ENCODE results near the gene ILRUN. TPM values are rescaled to one million over a fixed set of nuclear protein-coding genes. Genes with fewer than 3 reads are reported as not detected.
"Not testable (repeated sequence)": the region's sequence is repeated elsewhere in the genome, so short reads cannot be mapped to it uniquely, and the experiment has no call there.

Gene ILRUN
- total and polyA plus RNA-seq, 2 experiments from 2014 or later, result 8.4 to 32.6 TPM

GRCh38 chr6:34726055-34726454 is 29.5 kb upstream of the ILRUN start:
- no peaks in the 10 kb centered on the region for H3K4me1 ChIP-seq (ENCODE audit: insufficient read depth)
- no peaks in the 10 kb centered on the region for H4K20me1 ChIP-seq (ENCODE audit: insufficient read depth)
- in situ Hi-C loops (cut with MboI), result no loop called here
- H3K79me2 ChIP-seq (ENCODE audit: insufficient read depth), result no peaks in the 10 kb centered on the region
- no peak overlapping the region for H3K4me2 ChIP-seq (ENCODE audit: unreplicated experiment)
- H3K27ac ChIP-seq, result no peak overlapping the region
- H3K36me3 ChIP-seq (ENCODE audit: low read depth), result no peaks in the 10 kb centered on the region
- no peaks in the 10 kb centered on the region for H3K9me2 ChIP-seq (ENCODE audit: insufficient read depth)
- no peak overlapping the region for H3K4me3 ChIP-seq
- H3F3A ChIP-seq (ENCODE audit: insufficient read depth), result no peaks in the 10 kb centered on the region
- H2AFZ ChIP-seq, result no peak overlapping the region
- H3K27me3 ChIP-seq (replicated peaks; ENCODE audit: insufficient read depth), result no peaks in the 10 kb centered on the region
- TF ChIP-seq EZH2phosphoT487 (IDR thresholded peaks at IDR 0.05; ENCODE audit: insufficient read depth, low read depth) (no peak), EZH2 (IDR thresholded peaks at IDR 0.05; ENCODE audit: insufficient read depth, poor library complexity, severe bottlenecking) (no peak)
- WGBS, 2 experiments (ENCODE audit: low coverage in 1 of 2, low lambda C conversion rate in 2 of 2, missing lambda C conversion rate in 2 of 2), result 43 to 63% methylated on average over 1 of the region's 1 CpG
- no peak overlapping the region for H3K9ac ChIP-seq
- H3K9me3 ChIP-seq (ENCODE audit: low read depth), result no peaks in the 10 kb centered on the region
- no peak for DNase-seq

- no peaks in the 10 kb centered on the region for H3F3A ChIP-seq (ENCODE audit: insufficient read depth)
- H3K9me2 ChIP-seq (ENCODE audit: insufficient read depth), result no peaks in the 10 kb centered on the region
- H3K9ac ChIP-seq, result no peak overlapping the region
- peak overlapping the region; percentile 64; the same call in 1 of the 2 replicates for H2AFZ ChIP-seq
- no peak overlapping the region for H3K4me3 ChIP-seq
- H4K20me1 ChIP-seq (ENCODE audit: insufficient read depth), result no peaks in the 10 kb centered on the region
- 42% methylated on average over 2 of the region's 2 CpGs for WGBS, 2 experiments (ENCODE audit: low coverage in 1 of 2, low lambda C conversion rate in 2 of 2, missing lambda C conversion rate in 2 of 2)
- H3K4me2 ChIP-seq (ENCODE audit: unreplicated experiment), result no peak overlapping the region
- H3K79me2 ChIP-seq (ENCODE audit: insufficient read depth), result no peaks in the 10 kb centered on the region
- DNase-seq, result peak; percentile 49
- in situ Hi-C loops (cut with MboI), result no loop called here
- H3K27me3 ChIP-seq (replicated peaks; ENCODE audit: insufficient read depth), result no peaks in the 10 kb centered on the region
- no peak overlapping the region for H3K27ac ChIP-seq
- no peaks in the 10 kb centered on the region for H3K36me3 ChIP-seq (ENCODE audit: low read depth)
- H3K4me1 ChIP-seq (ENCODE audit: insufficient read depth), result no peaks in the 10 kb centered on the region; the same call in 1 of the 2 replicates
- TF ChIP-seq EZH2phosphoT487 (IDR thresholded peaks at IDR 0.05; ENCODE audit: insufficient read depth, low read depth) (no peak), EZH2 (IDR thresholded peaks at IDR 0.05; ENCODE audit: insufficient read depth, poor library complexity, severe bottlenecking) (no peak)
- no peaks in the 10 kb centered on the region for H3K9me3 ChIP-seq (ENCODE audit: low read depth)
Observed at GRCh38 chr6:34723203-34723602, 26.6 kb upstream of the ILRUN start.

- Histone ChIP-seq H3K79me2 (ENCODE audit: insufficient read depth) (no peaks in the 10 kb centered on the region), H3K9me3 (ENCODE audit: low read depth) (no peaks in the 10 kb centered on the region), H4K20me1 (ENCODE audit: insufficient read depth) (no peaks in the 10 kb centered on the region), H3F3A (ENCODE audit: insufficient read depth) (no peaks in the 10 kb centered on the region), H3K27me3 (replicated peaks; ENCODE audit: insufficient read depth) (no peaks in the 10 kb centered on the region), H3K4me2 (ENCODE audit: unreplicated experiment) (no peak overlapping the region), H3K9ac (no peak overlapping the region), H3K4me3 (no peak overlapping the region), H2AFZ (no peak overlapping the region), H3K36me3 (ENCODE audit: low read depth) (no peaks in the 10 kb centered on the region), H3K4me1 (ENCODE audit: insufficient read depth) (no peaks in the 10 kb centered on the region; the same call in 1 of the 2 replicates), H3K9me2 (ENCODE audit: insufficient read depth) (no peaks in the 10 kb centered on the region), H3K27ac (no peak overlapping the region)
- no peak for TF ChIP-seq EZH2 (IDR thresholded peaks at IDR 0.05; ENCODE audit: insufficient read depth, poor library complexity, severe bottlenecking)
- TF ChIP-seq EZH2phosphoT487 (IDR thresholded peaks at IDR 0.05; ENCODE audit: insufficient read depth, low read depth), result no peak
- WGBS, 2 experiments (ENCODE audit: low coverage in 1 of 2, low lambda C conversion rate in 2 of 2, missing lambda C conversion rate in 2 of 2), result 87 to 90% methylated on average over 8 of the region's 8 CpGs
- no peak for DNase-seq
- in situ Hi-C loops (cut with MboI), result no loop called here
Observed at GRCh38 chr6:34722451-34722850, 25.9 kb upstream of the ILRUN start.

- H4K20me1 ChIP-seq (ENCODE audit: insufficient read depth); H3K9ac ChIP-seq; H3K4me1 ChIP-seq (ENCODE audit: insufficient read depth); H3K9me3 ChIP-seq (ENCODE audit: low read depth); H3F3A ChIP-seq (ENCODE audit: insufficient read depth); H3K4me2 ChIP-seq (ENCODE audit: unreplicated experiment); in situ Hi-C loops (cut with MboI); H3K27me3 ChIP-seq (replicated peaks; ENCODE audit: insufficient read depth); H3K4me3 ChIP-seq; H3K9me2 ChIP-seq (ENCODE audit: insufficient read depth); H3K36me3 ChIP-seq (ENCODE audit: low read depth); H3K27ac ChIP-seq; DNase-seq; H3K79me2 ChIP-seq (ENCODE audit: insufficient read depth): not testable (repeated sequence)
- H2AFZ ChIP-seq, result peak overlapping the region; percentile 34; the same call in 1 of the 2 replicates
- WGBS, 2 experiments (ENCODE audit: low coverage in 1 of 2, low lambda C conversion rate in 2 of 2, missing lambda C conversion rate in 2 of 2), result 26 to 32% methylated on average over 6 of the region's 6 CpGs
Observed at GRCh38 chr6:34720160-34720559, 23.6 kb upstream of the ILRUN start.

DNA sequence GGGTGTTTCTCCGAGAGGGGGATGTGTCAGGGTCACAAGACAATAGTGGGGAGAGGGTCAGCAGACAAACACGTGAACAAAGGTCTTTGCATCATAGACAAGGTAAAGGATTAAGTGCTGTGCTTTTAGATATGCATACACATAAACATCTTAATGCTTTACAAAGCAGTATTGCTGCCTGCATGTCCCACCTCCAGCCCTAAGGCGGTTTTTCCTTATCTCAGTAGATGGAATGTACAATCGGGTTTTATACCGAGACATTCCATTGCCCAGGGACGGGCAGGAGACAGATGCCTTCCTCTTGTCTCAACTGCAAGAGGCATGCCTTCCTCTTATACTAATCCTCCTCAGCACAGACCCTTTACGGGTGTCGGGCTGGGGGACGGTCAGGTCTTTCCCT is 23.1 kb upstream of the ILRUN start:
- in situ Hi-C loops (cut with MboI); H3K27ac ChIP-seq; H3K4me1 ChIP-seq (ENCODE audit: insufficient read depth); DNase-seq; H3K79me2 ChIP-seq (ENCODE audit: insufficient read depth); H2AFZ ChIP-seq; H3K9ac ChIP-seq; H3K27me3 ChIP-seq (replicated peaks; ENCODE audit: insufficient read depth); H3K4me2 ChIP-seq (ENCODE audit: unreplicated experiment); H3K9me3 ChIP-seq (ENCODE audit: low read depth); H3K4me3 ChIP-seq; H4K20me1 ChIP-seq (ENCODE audit: insufficient read depth); H3F3A ChIP-seq (ENCODE audit: insufficient read depth); H3K36me3 ChIP-seq (ENCODE audit: low read depth); H3K9me2 ChIP-seq (ENCODE audit: insufficient read depth): not testable (repeated sequence)
- WGBS, 2 experiments (ENCODE audit: low coverage in 1 of 2, low lambda C conversion rate in 2 of 2, missing lambda C conversion rate in 2 of 2), result 34 to 48% methylated on average over 5 to 8 of the region's 9 CpGs

Data from GM23248 (cell line).